Ovary (tissue), 9 donors: Measurements from ENCODE around the gene TBC1D5. TPM values are rescaled to one million over a fixed set of nuclear protein-coding genes. Genes with fewer than 3 reads are reported as not detected.

Experiments
- DNase-seq, 5 donors: peaks; one replicate each; pipeline ENCODE4 v3.0.0-alpha.2; 2019 to 2020
- H3K27ac ChIP-seq, 2 donors: fragments of 200-600 bp; one replicate each; pipeline versions ENCODE4 v1.5.1 to v1.8.0; 2019 to 2022
- H3K27me3 ChIP-seq: fragments of 200-600 bp; one replicate; pipeline ENCODE4 v1.8.0; 2022
- H3K36me3 ChIP-seq: fragments of 200-600 bp; sonication (generic); one replicate; pipeline ENCODE4 v1.5.1; 2019
- H3K4me1 ChIP-seq: one replicate; pipeline ENCODE4 v1.8.1; 2013; ENCODE audit warnings: mild to moderate bottlenecking, moderate library complexity; ENCODE audit not compliant: insufficient read depth
- H3K4me3 ChIP-seq: fragments of 200-600 bp; sonication (generic); one replicate; pipeline ENCODE4 v1.5.1; 2017
- H3K9me3 ChIP-seq, 2 donors: fragments of 200-600 bp in 1 of 2; sonication (generic) in 1 of 2; one replicate each; pipeline versions ENCODE4 v1.5.1 to v1.8.1; 2013 to 2019; ENCODE audit warnings: mild to moderate bottlenecking in 1 of 2, moderate library complexity in 1 of 2
- CTCF ChIP-seq, 3 donors: fragments of 450-650 bp in 2 of 3; fragments of 200-600 bp in 1 of 3; IDR thresholded peaks; one replicate each; pipeline versions ENCODE4 v1.5.1 to v1.8.0; 2016 to 2022; ENCODE audit warnings: antibody characterized with exemption in 3 of 3, mild to moderate bottlenecking in 1 of 3
- EP300 ChIP-seq: sonication (generic); formaldehyde crosslinking; IDR thresholded peaks from one replicate; pipeline ENCODE4 v1.6.1; 2017; ENCODE audit warnings: antibody characterized with exemption
- POLR2A ChIP-seq: fragments of 450-650 bp; IDR thresholded peaks from one replicate; pipeline ENCODE4 v1.6.1; 2017; ENCODE audit warnings: antibody characterized with exemption, mild to moderate bottlenecking, moderate library complexity
- WGBS, 3 donors: extraction: QIAGEN DNeasy Blood & Tissue Kit in 1 of 3; methylation state at CpG; one replicate each; pipeline versions ENCODE4 v1.1.5 to v1.1.7; 2013 to 2017; 5-methylcytosine and 5-hydroxymethylcytosine counted together
- intact Hi-C, 4 donors: fragments of 100-400 bp; cut with DNase I; formaldehyde crosslinking; loops; one replicate each; pipeline versions ENCODE4 v1.11.0 to v1.15.1; 2022 to 2023
- polyA plus RNA-seq, 2 donors: library from polyadenylated mRNA; stranded (reverse); fragments of 200-250 nt in 1 of 2; fragments of 350-450 nt in 1 of 2; fragmentation: Illumina TruSeq in 1 of 2; extraction: RNeasy Lipid Tissue Mini Kit (QIAGEN cat#74804) in 1 of 2; gene quantifications; one replicate each; pipeline ENCODE4 v1.2.3, GENCODE V29; 2013 to 2014
- total RNA-seq, 7 donors: library from RNA; depleted of rRNA in 2 of 7; stranded (reverse); fragments of >200 nt in 2 of 7; fragmentation: NEBNext Ultra II Directional in 3 of 7; extraction: Animal tissue kit (Norgen Biotek cat#: 25700) in 3 of 7; gene quantifications; one replicate each; pipeline versions ENCODE4 v1.1.0 to v1.2.4, GENCODE V29; 2016 to 2023
- donor health status: DM: no; HTN: no; CAD: no; lungs with moderate emphysema.
- donor health status: DM: no; HTN: no; CAD: no.
- donor health status: Bipolar disorder and iron deficiency.
- donor health status: DM: yes; HTN: yes; CAD: no.
- donor health status: DM: no; HTN: no; CAD: no.
- donor health status: DM: yes; HTN: yes; CAD: no.

Gene TBC1D5
- total and polyA plus RNA-seq, 9 donors, result 20.7 to 73.5 (median 61.0) TPM

GRCh38 chr3:17411157-17411877 lies 331.1 kb downstream of the TBC1D5 start:
- DNase-seq, result no peak
- H3K27ac ChIP-seq, result no peak overlapping the region
- no peaks in the 10 kb centered on the region for H3K9me3 ChIP-seq
- no peak for TF ChIP-seq EP300
- no peak for TF ChIP-seq POLR2A
- TF ChIP-seq CTCF (IDR thresholded peaks at IDR 0.05), result no peak
- 89 to 94% (median 92%) methylated on average over 3 of the region's 3 CpGs for WGBS, 3 donors
- H3K36me3 ChIP-seq, result no peaks in the 10 kb centered on the region
- no peaks in the 10 kb centered on the region for H3K4me1 ChIP-seq
- no peak overlapping the region for H3K4me3 ChIP-seq
- no peaks in the 10 kb centered on the region for H3K27me3 ChIP-seq
- intact Hi-C loops, result no loop called here

DNA sequence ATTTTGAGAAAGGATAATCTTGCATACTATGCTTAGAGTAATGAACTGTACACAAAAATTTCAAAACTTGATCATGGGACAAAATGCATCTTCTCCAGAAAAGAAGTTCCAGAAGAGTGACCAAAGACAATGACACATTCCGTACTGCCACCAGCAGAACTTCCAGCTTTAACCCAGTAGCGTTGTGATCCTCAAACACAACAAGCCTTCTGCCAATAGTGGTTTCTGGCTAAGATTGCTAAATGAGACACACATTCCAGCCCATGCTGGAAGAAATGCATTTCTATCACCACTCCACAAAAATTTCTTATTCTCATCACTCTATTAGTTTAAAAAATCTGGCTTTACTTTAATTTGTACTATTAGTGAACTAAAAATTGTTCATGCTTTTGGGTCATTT lies 334.9 kb downstream of the TBC1D5 start:
- Histone ChIP-seq H3K27me3 (no peaks in the 10 kb centered on the region), H3K4me1 (no peaks in the 10 kb centered on the region), H3K9me3 (no peaks in the 10 kb centered on the region), H3K36me3 (no peaks in the 10 kb centered on the region), H3K4me3 (no peak overlapping the region), H3K27ac (no peak overlapping the region)
- TF ChIP-seq EP300 (no peak), CTCF (IDR thresholded peaks at IDR 0.05) (no peak), POLR2A (no peak)
- intact Hi-C loops, result no loop called here
- 85 to 89% (median 87%) methylated on average over 2 of the region's 2 CpGs for WGBS, 3 donors
- no peak for DNase-seq

GRCh38 chr3:17404548-17404947 lies 337.9 kb downstream of the TBC1D5 start:
- no peaks in the 10 kb centered on the region for H3K36me3 ChIP-seq
- H3K27me3 ChIP-seq, result no peaks in the 10 kb centered on the region
- TF ChIP-seq POLR2A (no peak), EP300 (no peak), CTCF (IDR thresholded peaks at IDR 0.05) (no peak)
- WGBS, 3 donors, result 95 to 96% (median 95%) methylated on average over 2 of the region's 2 CpGs
- H3K4me1 ChIP-seq, result no peaks in the 10 kb centered on the region
- no peak overlapping the region for H3K27ac ChIP-seq
- no peaks in the 10 kb centered on the region for H3K9me3 ChIP-seq
- intact Hi-C loops, result no loop called here
- DNase-seq, result no peak
- no peak overlapping the region for H3K4me3 ChIP-seq

- TF ChIP-seq POLR2A, result no peak
- TF ChIP-seq EP300, result no peak
- TF ChIP-seq CTCF (IDR thresholded peaks at IDR 0.05), result no peak
- H3K27me3 ChIP-seq, result no peaks in the 10 kb centered on the region
- no peak overlapping the region for H3K4me3 ChIP-seq
- 87 to 97% (median 96%) methylated on average over 3 of the region's 3 CpGs for WGBS, 3 donors
- H3K9me3 ChIP-seq, result no peaks in the 10 kb centered on the region
- no peaks in the 10 kb centered on the region for H3K36me3 ChIP-seq
- no peak overlapping the region for H3K27ac ChIP-seq
- no peaks in the 10 kb centered on the region for H3K4me1 ChIP-seq
- intact Hi-C loops, result no loop called here
- no peak for DNase-seq
Measured at GRCh38 chr3:17402442-17402841, 340.0 kb downstream of the TBC1D5 start.
